ENCODE measurements around the gene IFT172. TPM values are rescaled to one million over a fixed set of nuclear protein-coding genes. Genes with fewer than 3 reads are reported as not detected.

Gene IFT172
- total and polyA plus RNA-seq, 2 experiments from 2014 or later: 8.6 to 9.9 TPM

DNA sequence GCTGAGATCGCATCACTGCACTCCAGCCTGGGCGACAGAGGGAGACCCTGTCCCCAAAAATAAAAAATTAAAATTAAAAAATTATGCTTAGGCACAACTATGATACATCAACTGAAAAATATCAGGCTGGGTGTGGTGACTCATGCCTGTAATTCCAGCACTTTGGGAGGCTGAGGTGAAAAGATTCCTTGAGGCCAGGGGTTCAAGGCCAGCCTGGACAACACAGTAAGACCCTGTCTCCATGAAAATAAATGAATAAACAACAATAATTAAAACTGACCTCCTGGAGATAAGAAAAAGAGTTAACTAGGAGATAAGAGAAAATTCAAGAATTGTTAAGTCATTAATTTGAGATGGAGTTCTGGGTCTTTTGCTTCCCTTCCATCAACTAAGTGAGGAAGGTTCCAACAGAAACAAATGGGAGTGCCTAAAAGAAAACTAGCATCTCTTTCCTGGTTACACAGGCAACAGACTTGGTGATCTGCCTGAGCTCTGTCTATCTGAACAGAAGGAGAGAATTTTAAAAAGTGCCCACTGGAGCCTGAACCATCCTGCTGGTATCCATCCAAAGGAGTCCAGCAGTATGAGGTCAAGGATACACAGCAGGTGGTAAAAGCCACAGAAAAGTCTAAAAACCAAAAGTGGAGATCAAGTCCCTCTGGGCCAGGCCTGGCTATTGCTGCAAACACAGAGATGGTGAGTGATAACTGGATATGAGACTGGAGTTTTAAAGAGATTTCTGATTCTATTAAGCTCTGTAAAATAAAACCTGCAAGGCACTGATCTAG lies 89.0 kb downstream of the IFT172 start:
- Histone ChIP-seq H3K4me1 (ENCODE audit: insufficient read depth) (no peaks in the 10 kb centered on the region), H3K9me2 (ENCODE audit: insufficient read depth) (no peaks in the 10 kb centered on the region), H3F3A (ENCODE audit: insufficient read depth) (no peaks in the 10 kb centered on the region), H4K20me1 (ENCODE audit: insufficient read depth) (no peaks in the 10 kb centered on the region), H3K27ac (no peak overlapping the region), H3K9me3 (ENCODE audit: low read depth) (no peaks in the 10 kb centered on the region), H3K4me2 (ENCODE audit: unreplicated experiment) (no peak overlapping the region), H3K36me3 (ENCODE audit: low read depth) (no peaks in the 10 kb centered on the region), H2AFZ (no peak overlapping the region), H3K4me3 (no peak overlapping the region), H3K9ac (peak overlapping the region; percentile 1; the same call in 1 of the 2 replicates), H3K79me2 (ENCODE audit: insufficient read depth) (peaks cover 100% of the 10 kb centered on the region), H3K27me3 (replicated peaks; ENCODE audit: insufficient read depth) (no peaks in the 10 kb centered on the region)
- peak; percentile 23 for DNase-seq
- 86 to 92% methylated on average over 2 of the region's 2 CpGs for WGBS, 2 experiments (ENCODE audit: low coverage in 1 of 2, low lambda C conversion rate in 2 of 2, missing lambda C conversion rate in 2 of 2)
- TF ChIP-seq EZH2phosphoT487 (IDR thresholded peaks at IDR 0.05; ENCODE audit: insufficient read depth, low read depth): no peak
- TF ChIP-seq EZH2 (IDR thresholded peaks at IDR 0.05; ENCODE audit: insufficient read depth, poor library complexity, severe bottlenecking): no peak
- in situ Hi-C loops (cut with MboI): no loop called here

DNA sequence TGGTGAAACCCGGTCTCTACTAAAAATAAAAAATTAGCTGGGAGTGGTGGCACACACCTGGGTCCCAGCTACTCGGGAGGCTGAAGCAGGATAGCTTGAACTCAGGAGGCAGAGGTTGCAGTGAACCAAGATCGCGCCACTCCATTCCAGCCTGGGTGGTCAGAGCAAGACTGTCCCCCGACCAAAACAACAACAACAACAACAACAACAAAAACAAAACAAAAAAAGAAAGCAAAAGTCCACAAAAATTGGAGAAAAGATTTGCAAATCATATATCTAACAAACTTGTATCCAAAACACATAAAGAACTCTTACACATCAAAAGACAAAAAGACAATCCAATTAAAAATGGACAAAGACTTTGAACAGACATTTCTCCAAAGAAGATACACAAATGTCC lies 90.6 kb downstream of the IFT172 start:
- H3K9me3 ChIP-seq (ENCODE audit: low read depth): no peaks in the 10 kb centered on the region
- H3K27ac ChIP-seq: no peak overlapping the region
- TF ChIP-seq EZH2 (IDR thresholded peaks at IDR 0.05; ENCODE audit: insufficient read depth, poor library complexity, severe bottlenecking) (no peak), EZH2phosphoT487 (IDR thresholded peaks at IDR 0.05; ENCODE audit: insufficient read depth, low read depth) (no peak)
- H3K36me3 ChIP-seq (ENCODE audit: low read depth): no peaks in the 10 kb centered on the region
- peaks cover 100% of the 10 kb centered on the region for H3K79me2 ChIP-seq (ENCODE audit: insufficient read depth)
- in situ Hi-C loops (cut with MboI): no loop called here
- WGBS, 2 experiments (ENCODE audit: low coverage in 1 of 2, low lambda C conversion rate in 2 of 2, missing lambda C conversion rate in 2 of 2): 87 to 91% methylated on average over 5 of the region's 5 CpGs
- H4K20me1 ChIP-seq (ENCODE audit: insufficient read depth): no peaks in the 10 kb centered on the region
- no peaks in the 10 kb centered on the region for H3K27me3 ChIP-seq (replicated peaks; ENCODE audit: insufficient read depth)
- H3K9ac ChIP-seq: no peak overlapping the region
- H3K9me2 ChIP-seq (ENCODE audit: insufficient read depth): no peaks in the 10 kb centered on the region
- no peaks in the 10 kb centered on the region for H3F3A ChIP-seq (ENCODE audit: insufficient read depth)
- H3K4me2 ChIP-seq (ENCODE audit: unreplicated experiment): no peak overlapping the region
- H3K4me1 ChIP-seq (ENCODE audit: insufficient read depth): no peaks in the 10 kb centered on the region
- no peak overlapping the region for H3K4me3 ChIP-seq
- no peak for DNase-seq
- no peak overlapping the region for H2AFZ ChIP-seq

Small RNA genes lying within 50 kb of the gene (small RNA-seq; reads per million reads assigned to genes)
- not detected for gene RNU6-986P (ENCODE audit: low read depth, low replicate concordance)

Other genes with a start within 250 kb of the IFT172 start
- gene SLC30A3, start 226.7 kb downstream of the IFT172 start, total RNA-seq (2014; rRNA removed; shearing (Covaris generic)): not detected in 2 replicates
- gene SLC30A3, start 226.7 kb downstream of the IFT172 start, polyA plus RNA-seq (2016; fragmentation: Nextera tagmentation; extraction: Ambion mirVana): not detected in 2 replicates
- not detected in 2 replicates for gene DNAJC5G, start 214.3 kb downstream of the IFT172 start, total RNA-seq (2014; rRNA removed; shearing (Covaris generic))
- not detected in 2 replicates for gene DNAJC5G, start 214.3 kb downstream of the IFT172 start, polyA plus RNA-seq (2016; fragmentation: Nextera tagmentation; extraction: Ambion mirVana)
- not detected in 2 replicates for gene TRIM54, start 207.3 kb downstream of the IFT172 start, total RNA-seq (2014; rRNA removed; shearing (Covaris generic))
- gene TRIM54, start 207.3 kb downstream of the IFT172 start, polyA plus RNA-seq (2016; fragmentation: Nextera tagmentation; extraction: Ambion mirVana): not detected in 2 replicates
- gene UCN, start 181.3 kb downstream of the IFT172 start, total RNA-seq (2014; rRNA removed; shearing (Covaris generic)): not detected in 2 replicates
- 1.3 and 1.6 TPM in 2 replicates for gene UCN, start 181.3 kb downstream of the IFT172 start, polyA plus RNA-seq (2016; fragmentation: Nextera tagmentation; extraction: Ambion mirVana)
- 91.0 and 94.0 TPM in 2 replicates for gene MPV17, start 166.6 kb downstream of the IFT172 start, total RNA-seq (2014; rRNA removed; shearing (Covaris generic))
- 128 and 138 TPM in 2 replicates for gene MPV17, start 166.6 kb downstream of the IFT172 start, polyA plus RNA-seq (2016; fragmentation: Nextera tagmentation; extraction: Ambion mirVana)
- gene GTF3C2, start 133.0 kb downstream of the IFT172 start, total RNA-seq (2014; rRNA removed; shearing (Covaris generic)): 22.6 and 43.1 TPM in 2 replicates
- gene GTF3C2, start 133.0 kb downstream of the IFT172 start, polyA plus RNA-seq (2016; fragmentation: Nextera tagmentation; extraction: Ambion mirVana): 23.8 and 26.4 TPM in 2 replicates
- 26.6 and 29.2 TPM in 2 replicates for gene EIF2B4, start 119.4 kb downstream of the IFT172 start, total RNA-seq (2014; rRNA removed; shearing (Covaris generic))
- 50.1 and 55.2 TPM in 2 replicates for gene EIF2B4, start 119.4 kb downstream of the IFT172 start, polyA plus RNA-seq (2016; fragmentation: Nextera tagmentation; extraction: Ambion mirVana)
- 163 and 193 TPM in 2 replicates for gene SNX17, start 119.1 kb downstream of the IFT172 start, total RNA-seq (2014; rRNA removed; shearing (Covaris generic))
- 173 and 183 TPM in 2 replicates for gene SNX17, start 119.1 kb downstream of the IFT172 start, polyA plus RNA-seq (2016; fragmentation: Nextera tagmentation; extraction: Ambion mirVana)
- gene ZNF513, start 109.0 kb downstream of the IFT172 start, total RNA-seq (2014; rRNA removed; shearing (Covaris generic)): 6.7 and 9.5 TPM in 2 replicates
- gene ZNF513, start 109.0 kb downstream of the IFT172 start, polyA plus RNA-seq (2016; fragmentation: Nextera tagmentation; extraction: Ambion mirVana): 6.0 and 6.6 TPM in 2 replicates
- 75.1 and 81.5 TPM in 2 replicates for gene PPM1G, start 80.2 kb downstream of the IFT172 start, total RNA-seq (2014; rRNA removed; shearing (Covaris generic))
- gene PPM1G, start 80.2 kb downstream of the IFT172 start, polyA plus RNA-seq (2016; fragmentation: Nextera tagmentation; extraction: Ambion mirVana): 72.4 and 72.7 TPM in 2 replicates
- 145 and 165 TPM in 2 replicates for gene NRBP1, start 61.1 kb downstream of the IFT172 start, total RNA-seq (2014; rRNA removed; shearing (Covaris generic))
- gene NRBP1, start 61.1 kb downstream of the IFT172 start, polyA plus RNA-seq (2016; fragmentation: Nextera tagmentation; extraction: Ambion mirVana): 201 and 219 TPM in 2 replicates
- not detected in 2 replicates for gene KRTCAP3, start 47.4 kb downstream of the IFT172 start, total RNA-seq (2014; rRNA removed; shearing (Covaris generic))
- gene KRTCAP3, start 47.4 kb downstream of the IFT172 start, polyA plus RNA-seq (2016; fragmentation: Nextera tagmentation; extraction: Ambion mirVana): 0.56 and 0.67 TPM in 2 replicates
- 24.2 and 31.2 TPM in 2 replicates for gene FNDC4, start 5.5 kb upstream of the IFT172 start, total RNA-seq (2014; rRNA removed; shearing (Covaris generic))
- 18.2 and 20.2 TPM in 2 replicates for gene FNDC4, start 5.5 kb upstream of the IFT172 start, polyA plus RNA-seq (2016; fragmentation: Nextera tagmentation; extraction: Ambion mirVana)
- gene GCKR, start 7.1 kb upstream of the IFT172 start, total RNA-seq (2014; rRNA removed; shearing (Covaris generic)): 0.11 TPM in 1 of 2 replicates, not detected in the other
- gene GCKR, start 7.1 kb upstream of the IFT172 start, polyA plus RNA-seq (2016; fragmentation: Nextera tagmentation; extraction: Ambion mirVana): 0.59 and 0.71 TPM in 2 replicates
- gene ZNF512, start 93.3 kb upstream of the IFT172 start, total RNA-seq (2014; rRNA removed; shearing (Covaris generic)): 13.3 and 16.1 TPM in 2 replicates
- 13.7 and 16.7 TPM in 2 replicates for gene ZNF512, start 93.3 kb upstream of the IFT172 start, polyA plus RNA-seq (2016; fragmentation: Nextera tagmentation; extraction: Ambion mirVana)
- gene CCDC121, start 139.3 kb upstream of the IFT172 start, total RNA-seq (2014; rRNA removed; shearing (Covaris generic)): 1.6 and 3.4 TPM in 2 replicates
- gene CCDC121, start 139.3 kb upstream of the IFT172 start, polyA plus RNA-seq (2016; fragmentation: Nextera tagmentation; extraction: Ambion mirVana): 0.50 and 0.87 TPM in 2 replicates
- gene GPN1, start 139.3 kb upstream of the IFT172 start, total RNA-seq (2014; rRNA removed; shearing (Covaris generic)): 24.7 and 25.1 TPM in 2 replicates
- gene GPN1, start 139.3 kb upstream of the IFT172 start, polyA plus RNA-seq (2016; fragmentation: Nextera tagmentation; extraction: Ambion mirVana): 41.4 and 42.4 TPM in 2 replicates
- 24.6 and 25.3 TPM in 2 replicates for gene SUPT7L, start 173.9 kb upstream of the IFT172 start, total RNA-seq (2014; rRNA removed; shearing (Covaris generic))
- 22.0 and 23.3 TPM in 2 replicates for gene SUPT7L, start 173.9 kb upstream of the IFT172 start, polyA plus RNA-seq (2016; fragmentation: Nextera tagmentation; extraction: Ambion mirVana)
- 21.0 and 23.9 TPM in 2 replicates for gene SLC4A1AP, start 174.1 kb upstream of the IFT172 start, total RNA-seq (2014; rRNA removed; shearing (Covaris generic))
- 22.4 and 24.4 TPM in 2 replicates for gene SLC4A1AP, start 174.1 kb upstream of the IFT172 start, polyA plus RNA-seq (2016; fragmentation: Nextera tagmentation; extraction: Ambion mirVana)